Activated CD8-positive, alpha-beta memory T cell treated with anti-CD3 and anti-CD28 coated beads for 1 hour (primary cell): ENCODE data around the gene ZNHIT3.
"Not testable (repeated sequence)": the region's sequence is repeated elsewhere in the genome, so short reads cannot be mapped to it uniquely, and the experiment has no call there.

ENCODE experiments used
- DNase-seq, 2 donors: peaks; one replicate each; pipeline ENCODE4 v3.0.0-alpha.2; 2020; ENCODE audit warnings: low read depth in 1 of 2; ENCODE audit errors: extremely low read depth in 1 of 2

Gene ZNHIT3

DNA sequence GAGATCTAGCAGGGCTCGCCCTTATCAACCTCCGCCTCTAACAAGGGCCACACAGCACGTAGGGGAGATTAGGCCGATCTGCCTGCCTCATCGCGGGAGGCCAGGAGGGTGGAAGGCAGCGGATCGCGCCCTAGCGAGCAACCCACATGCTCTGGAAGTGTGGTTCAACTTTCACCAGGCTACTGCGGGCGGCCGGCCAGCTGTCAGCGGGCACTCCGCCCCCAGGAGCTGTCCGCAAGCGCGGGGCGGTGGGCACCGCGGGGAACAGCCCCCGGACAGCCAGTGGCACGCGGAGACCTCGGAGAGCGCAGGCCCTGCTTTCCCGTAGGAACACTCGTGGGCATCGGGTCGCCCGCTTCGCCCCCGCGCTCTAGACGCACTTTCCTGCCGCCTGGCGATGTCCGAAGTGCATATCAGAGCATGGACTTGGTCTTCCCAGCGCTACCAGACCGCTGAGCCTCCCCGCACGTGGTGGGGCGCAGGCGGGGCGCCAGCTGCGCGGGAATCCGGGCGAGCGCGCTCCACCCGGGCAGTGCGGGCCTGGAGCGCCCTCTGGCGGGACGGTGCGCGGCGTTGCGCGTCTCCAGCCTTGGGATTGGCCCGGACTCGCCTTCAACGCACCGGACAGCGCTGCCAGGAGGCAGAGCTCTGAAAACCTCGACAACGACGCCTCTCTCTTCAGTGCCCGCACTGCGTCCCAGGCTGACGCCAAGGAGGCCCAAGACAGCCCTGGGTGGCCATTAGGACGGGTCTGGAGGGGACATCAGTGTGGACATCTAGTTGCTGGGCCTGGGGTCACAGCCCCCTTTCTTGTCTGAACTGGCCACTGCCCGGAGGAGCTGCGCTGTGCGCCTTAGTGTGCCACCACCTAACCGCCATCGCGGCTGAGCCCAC, 3.6 kb upstream of the ZNHIT3 start:
- DNase-seq = peak; percentile 31 to 64

DNA sequence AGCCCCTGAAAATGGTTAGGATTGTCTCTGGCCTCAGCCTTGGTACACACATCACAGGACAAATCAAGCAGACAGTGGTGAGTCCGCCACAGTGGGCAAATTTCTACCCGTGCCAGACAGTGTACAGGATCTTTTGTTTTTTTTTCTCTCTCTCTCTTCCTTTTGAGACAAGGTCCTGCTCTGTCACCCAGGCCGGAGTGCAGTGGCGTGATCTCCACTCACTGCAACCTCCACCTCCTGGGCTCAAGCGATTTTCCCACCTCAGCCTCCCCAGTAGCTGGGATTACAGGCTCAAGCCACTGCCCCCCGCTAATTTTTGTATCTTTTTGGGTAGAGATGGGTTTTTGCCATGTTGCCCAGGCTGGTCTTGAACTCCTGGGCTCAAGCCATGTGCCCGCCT, 2.5 kb upstream of the ZNHIT3 start:
- not testable (repeated sequence) for DNase-seq

GRCh38 chr17:36485027-36485426, 1.5 kb upstream of the ZNHIT3 start:
- no peak for DNase-seq

DNA sequence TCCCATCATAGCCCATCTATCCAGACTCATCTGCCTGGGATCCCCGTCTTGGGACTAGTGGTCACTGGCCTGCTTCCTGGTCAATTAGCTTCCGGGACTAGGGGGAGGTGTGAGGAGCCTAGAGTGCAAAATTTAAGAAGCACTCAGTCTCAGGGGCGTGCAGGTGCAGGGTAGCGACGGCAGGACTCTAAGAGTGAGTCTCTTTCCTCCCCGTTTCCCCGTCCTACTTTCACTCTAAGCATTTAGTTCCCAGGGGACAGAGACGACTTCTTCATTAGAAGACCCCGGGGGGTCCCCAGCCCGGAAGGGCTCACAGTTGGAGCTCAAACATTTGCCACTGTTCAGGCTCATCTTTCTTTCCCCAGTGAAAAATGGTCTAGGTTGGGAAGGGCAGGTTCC, 677 bp upstream of the ZNHIT3 start:
- no peak for DNase-seq

GRCh38 chr17:36493956-36494355, 7.5 kb downstream of the ZNHIT3 start:
- no peak for DNase-seq

DNA sequence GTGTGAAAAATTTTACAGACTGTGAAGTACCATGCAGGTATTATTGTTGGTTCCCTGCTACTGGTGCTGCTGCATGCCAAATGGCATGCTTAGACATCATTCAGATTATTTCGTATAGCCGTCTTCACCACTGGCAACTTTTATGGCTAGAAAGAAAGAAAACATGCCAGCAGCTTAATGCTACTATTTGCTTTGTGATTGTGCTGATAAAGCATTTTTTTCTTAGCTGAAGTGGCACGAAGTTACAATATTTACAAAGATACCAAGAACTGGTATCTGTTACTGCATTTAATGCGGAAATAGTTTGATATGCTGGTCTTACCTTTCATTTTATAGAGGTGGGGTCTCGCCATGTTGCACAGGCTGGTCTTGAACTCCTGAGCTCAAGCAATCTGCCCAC, 8.2 kb downstream of the ZNHIT3 start:
- DNase-seq = no peak

- no peak for DNase-seq
Observed at GRCh38 chr17:36495076-36495578, 8.6 kb downstream of the ZNHIT3 start.

- DNase-seq = no peak
Observed at GRCh38 chr17:36496018-36496789, 9.7 kb downstream of the ZNHIT3 start.

GRCh38 chr17:36498155-36498554, 11.7 kb downstream of the ZNHIT3 start:
- no peak for DNase-seq

GRCh38 chr17:36498560-36499300, 12.2 kb downstream of the ZNHIT3 start:
- no peak for DNase-seq

DNA sequence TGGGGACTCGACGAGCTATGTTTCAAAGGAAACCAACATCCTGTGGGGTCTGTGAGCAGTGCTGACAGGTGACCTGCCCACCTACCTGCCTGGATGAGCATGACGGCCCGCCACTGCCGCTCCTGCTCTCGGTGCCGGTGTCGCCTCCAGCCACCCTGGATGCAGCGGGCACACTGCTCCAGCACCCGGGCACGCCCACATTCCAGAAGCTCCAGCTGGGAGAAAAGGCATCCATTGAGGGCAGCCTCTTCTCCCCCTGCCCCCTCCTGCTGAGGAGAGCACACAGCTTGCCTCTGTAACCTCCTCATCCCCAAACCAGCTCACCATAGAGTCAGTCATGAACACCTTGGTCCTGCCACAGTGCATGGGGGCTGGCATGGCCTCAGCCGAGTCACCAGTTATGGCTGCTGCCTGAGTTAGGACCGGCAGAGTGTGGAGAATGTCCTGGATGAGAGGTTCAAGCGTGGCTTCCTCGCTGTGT, 14.3 kb downstream of the ZNHIT3 start:
- DNase-seq = no peak

GRCh38 chr17:36501351-36501750, 14.9 kb downstream of the ZNHIT3 start:
- no peak for DNase-seq

- no peak for DNase-seq
Observed at GRCh38 chr17:36501963-36502362, 15.5 kb downstream of the ZNHIT3 start.

- no peak for DNase-seq
Observed at GRCh38 chr17:36503456-36504155, 17.1 kb downstream of the ZNHIT3 start.

GRCh38 chr17:36504156-36504545, 17.7 kb downstream of the ZNHIT3 start:
- no peak for DNase-seq

GRCh38 chr17:36505171-36505570, 18.7 kb downstream of the ZNHIT3 start:
- DNase-seq = no peak

- no peak for DNase-seq
Observed at GRCh38 chr17:36506249-36506826, 19.9 kb downstream of the ZNHIT3 start.

- no peak for DNase-seq
Observed at GRCh38 chr17:36506831-36507230, 20.4 kb downstream of the ZNHIT3 start.

- DNase-seq = no peak
Observed at GRCh38 chr17:36507266-36507665, 20.8 kb downstream of the ZNHIT3 start.

GRCh38 chr17:36508439-36508838, 22.0 kb downstream of the ZNHIT3 start:
- DNase-seq = not testable (repeated sequence)
